B cell (primary cell): ENCODE data around the gene TGFA. TPM values are rescaled to one million over a fixed set of nuclear protein-coding genes. Genes with fewer than 3 reads are reported as not detected.

Experiments used
- ATAC-seq: fragments of 200-7000 bp; cut with Tn5 transposase; one replicate; pipeline ENCODE4 v1.10.0; 2021; ENCODE audit warnings: low read depth, mild to moderate bottlenecking, moderate number of reproducible peaks, moderate library complexity
- CTCF ChIA-PET: fragments of 350-600 bp; sonication (Branson Sonifier 250); formaldehyde crosslinking; loops from one replicate; lab custom pipeline; 2021; ENCODE audit warnings: antibody characterized with exemption, inconsistent platforms; lab: Charles Lee
- POLR2A ChIA-PET: fragments of 350-600 bp; sonication (Branson Sonifier 250); formaldehyde crosslinking; loops from one replicate; lab custom pipeline; 2021; ENCODE audit warnings: antibody characterized with exemption; lab: Charles Lee
- DNase-seq: peaks from one replicate; pipeline ENCODE4 v3.0.0; 2013
- H2AFZ ChIP-seq: 2 replicates; pipeline ENCODE4 v1.6.1; 2012; ENCODE audit warnings: mild to moderate bottlenecking, low read depth, low read length; ENCODE audit not compliant: insufficient read depth, poor library complexity, severe bottlenecking
- H3K27ac ChIP-seq, 2 donors: 1 replicate in 1 of 2; 2 replicates in 1 of 2; pipeline ENCODE4 v1.5.1; 2012 to 2013; ENCODE audit warnings: low read length in 2 of 2, mild to moderate bottlenecking in 2 of 2, moderate library complexity in 1 of 2
- H3K27me3 ChIP-seq, 4 experiments: fragments of 200-600 bp in 1 of 4; sonication (generic) in 1 of 4; replicated peaks in 1 of 4; 1 replicate in 2 of 4; 2 replicates in 2 of 4; pipeline versions ENCODE4 v1.6.1 to v1.7.0; 2013 to 2016; ENCODE audit warnings: low read length in 3 of 4, mild to moderate bottlenecking in 2 of 4, mixed read lengths in 1 of 4, moderate library complexity in 1 of 4; ENCODE audit not compliant: insufficient read depth in 4 of 4, control insufficient read depth in 3 of 4; ENCODE audit errors: control extremely low read depth in 1 of 4
- H3K36me3 ChIP-seq, 2 experiments: replicated peaks in 1 of 2; 1 replicate in 1 of 2; 2 replicates in 1 of 2; pipeline versions ENCODE4 v1.6.1 to v1.7.1; 2013; ENCODE audit warnings: low read length in 1 of 2; ENCODE audit not compliant: insufficient read depth in 2 of 2, control insufficient read depth in 1 of 2; ENCODE audit errors: control extremely low read depth in 1 of 2, extremely low read depth in 1 of 2
- H3K4me1 ChIP-seq, 2 donors: fragments of 200-600 bp in 1 of 2; sonication (generic) in 1 of 2; 1 replicate in 1 of 2; 2 replicates in 1 of 2; pipeline versions ENCODE4 v1.5.1 to v1.6.1; 2013 to 2017; ENCODE audit warnings: low read length in 2 of 2; ENCODE audit not compliant: control insufficient read depth in 2 of 2, insufficient read depth in 2 of 2
- H3K4me2 ChIP-seq: replicated peaks from 2 replicates; pipeline ENCODE3; 2012; ENCODE audit warnings: mild to moderate bottlenecking, low read depth, low read length; ENCODE audit not compliant: poor library complexity, severe bottlenecking
- H3K4me3 ChIP-seq, 5 experiments: fragments of 200-600 bp in 1 of 5; sonication (generic) in 1 of 5; 1 replicate in 3 of 5; 2 replicates in 2 of 5; pipeline versions ENCODE4 v1.5.1 to v1.7.0; 2011 to 2016; ENCODE audit warnings: low read length in 4 of 5, mild to moderate bottlenecking in 4 of 5, low read depth in 2 of 5, control low read depth in 1 of 5, moderate library complexity in 1 of 5; ENCODE audit not compliant: insufficient read depth in 1 of 5; ENCODE audit errors: control extremely low read depth in 1 of 5, extremely low read depth in 1 of 5
- H3K79me2 ChIP-seq: fragments of 200-600 bp; sonication (generic); one replicate; pipeline ENCODE4 v1.6.0; 2016; ENCODE audit warnings: low read length; ENCODE audit not compliant: control insufficient read depth, insufficient read depth
- H3K9ac ChIP-seq: fragments of 200-600 bp; sonication (generic); 2 replicates; pipeline ENCODE4 v1.6.1; 2017; ENCODE audit warnings: mild to moderate bottlenecking, low read length, moderate library complexity
- H3K9me3 ChIP-seq, 3 donors: one replicate each; pipeline versions ENCODE4 v1.6.1 to v1.7.1; 2013; ENCODE audit warnings: low read length in 2 of 3; ENCODE audit not compliant: control insufficient read depth in 2 of 3, insufficient read depth in 1 of 3; ENCODE audit errors: control extremely low read depth in 1 of 3
- H4K20me1 ChIP-seq: 2 replicates; pipeline ENCODE4 v1.6.0; 2012; ENCODE audit warnings: mild to moderate bottlenecking, low read length; ENCODE audit not compliant: insufficient read depth, control insufficient read depth, poor library complexity, severe bottlenecking
- H3K27ac Mint-ChIP-seq: one replicate; pipeline ENCODE4 v1.8.0; 2021; ENCODE audit warnings: mixed read lengths
- H3K27me3 Mint-ChIP-seq: one replicate; pipeline ENCODE4 v1.8.0; 2021; ENCODE audit warnings: mixed read lengths
- H3K4me1 Mint-ChIP-seq: one replicate; pipeline ENCODE4 v1.8.0; 2021; ENCODE audit warnings: mixed read lengths
- H3K4me3 Mint-ChIP-seq: one replicate; pipeline ENCODE4 v1.8.0; 2021; ENCODE audit warnings: mixed read lengths
- H3K9me3 Mint-ChIP-seq: one replicate; pipeline ENCODE4 v1.8.0; 2022; ENCODE audit warnings: mixed read lengths; ENCODE audit not compliant: insufficient read depth
- EZH2 ChIP-seq: IDR thresholded peaks from 2 replicates; pipeline ENCODE4 v1.6.1; 2012; ENCODE audit warnings: borderline replicate concordance, low read depth, mild to moderate bottlenecking, moderate library complexity, low read length; ENCODE audit not compliant: insufficient read depth, poor library complexity, severe bottlenecking
- whole genome bisulfite sequencing: methylation state at CpG from one replicate; pipeline ENCODE4 v1.1.5; 2013; ENCODE audit warnings: missing lambda C conversion rate; ENCODE audit not compliant: insufficient coverage; 5-methylcytosine and 5-hydroxymethylcytosine counted together
- intact Hi-C: fragments of 100-400 bp; cut with micrococcal nuclease; formaldehyde crosslinking; loops from one replicate; pipeline ENCODE4 v1.10.0; 2022
- polyA plus RNA-seq: library from polyadenylated mRNA; depleted of rRNA; stranded (reverse); fragments of >200 nt; gene quantifications from 2 replicates; pipeline ENCODE4 v1.2.3, GENCODE V29; 2012
- total RNA-seq, 2 donors: library from RNA; stranded (reverse); fragments of 120-200 nt in 1 of 2; gene quantifications; 1 replicate in 1 of 2; 2 replicates in 1 of 2; pipeline versions ENCODE4 v1.2.3 to v1.2.4, GENCODE V29; 2013 to 2022
- TF ChIP-seq, protein P1 (sequence below): fragments of 200-600 bp; IDR thresholded peaks from one replicate; pipeline ENCODE4 v1.8.0; 2022; ENCODE audit warnings: antibody characterized with exemption, mild to moderate bottlenecking

Gene TGFA
- total and polyA plus RNA-seq, 2 donors (not counting 1 experiment from before 2014, with no cell fraction given) = 0.04 TPM; not detected in 1

DNA sequence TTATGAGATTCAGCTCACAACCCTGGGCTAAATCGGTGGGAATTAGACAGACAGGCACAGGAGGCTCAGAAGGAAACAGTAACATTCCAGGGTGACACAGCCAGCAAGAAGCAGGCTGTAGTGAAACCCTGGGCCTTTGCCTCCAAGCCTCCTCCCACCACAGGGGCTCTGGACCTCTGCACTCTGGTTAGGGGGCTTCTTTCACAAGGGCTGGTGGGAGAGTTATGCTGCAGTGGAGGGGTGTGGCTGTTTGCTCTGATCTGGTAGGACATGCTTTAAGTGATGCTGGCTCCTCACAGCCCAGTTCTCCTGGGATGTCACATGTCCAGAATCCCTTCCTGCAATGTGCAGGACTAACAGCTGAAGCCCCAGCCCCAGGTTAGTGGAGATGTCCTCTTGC, 109.9 kb downstream of the TGFA start:
- no peaks in the 10 kb centered on the region for H3K79me2 ChIP-seq
- WGBS = 100% methylated on average over 1 of the region's 1 CpG
- H3K27me3 ChIP-seq = peaks cover 0 to 2% (median 0%) of the 10 kb centered on the region in 4 experiments
- H3K4me3 ChIP-seq = no peak overlapping the region
- ATAC-seq = no peak
- ChIA-PET POLR2A (no interaction called here), CTCF (interaction anchor here (0.9 kb wide), 1 partner anchor 315 kb away, joined by 3 read pairs; no protein-coding TSS in a partner anchor)
- no peaks in the 10 kb centered on the region for H4K20me1 ChIP-seq
- H3K9me3 Mint-ChIP-seq = no peaks in the 10 kb centered on the region
- peaks cover 0 to 3% (median 0%) of the 10 kb centered on the region in 3 donors for H3K9me3 ChIP-seq
- no peak overlapping the region for H3K4me2 ChIP-seq
- H3K27me3 Mint-ChIP-seq = peaks cover 5% of the 10 kb centered on the region
- intact Hi-C loops = no loop called here
- H3K27ac Mint-ChIP-seq = no peak overlapping the region
- no peak overlapping the region for H3K4me3 Mint-ChIP-seq
- no peaks in the 10 kb centered on the region for H3K4me1 Mint-ChIP-seq
- TF ChIP-seq, protein P1, sequence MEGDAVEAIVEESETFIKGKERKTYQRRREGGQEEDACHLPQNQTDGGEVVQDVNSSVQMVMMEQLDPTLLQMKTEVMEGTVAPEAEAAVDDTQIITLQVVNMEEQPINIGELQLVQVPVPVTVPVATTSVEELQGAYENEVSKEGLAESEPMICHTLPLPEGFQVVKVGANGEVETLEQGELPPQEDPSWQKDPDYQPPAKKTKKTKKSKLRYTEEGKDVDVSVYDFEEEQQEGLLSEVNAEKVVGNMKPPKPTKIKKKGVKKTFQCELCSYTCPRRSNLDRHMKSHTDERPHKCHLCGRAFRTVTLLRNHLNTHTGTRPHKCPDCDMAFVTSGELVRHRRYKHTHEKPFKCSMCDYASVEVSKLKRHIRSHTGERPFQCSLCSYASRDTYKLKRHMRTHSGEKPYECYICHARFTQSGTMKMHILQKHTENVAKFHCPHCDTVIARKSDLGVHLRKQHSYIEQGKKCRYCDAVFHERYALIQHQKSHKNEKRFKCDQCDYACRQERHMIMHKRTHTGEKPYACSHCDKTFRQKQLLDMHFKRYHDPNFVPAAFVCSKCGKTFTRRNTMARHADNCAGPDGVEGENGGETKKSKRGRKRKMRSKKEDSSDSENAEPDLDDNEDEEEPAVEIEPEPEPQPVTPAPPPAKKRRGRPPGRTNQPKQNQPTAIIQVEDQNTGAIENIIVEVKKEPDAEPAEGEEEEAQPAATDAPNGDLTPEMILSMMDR = no peak
- TF ChIP-seq EZH2 = no peak
- H2AFZ ChIP-seq = no peak overlapping the region
- no peak for DNase-seq
- no peak overlapping the region for H3K9ac ChIP-seq
- H3K4me1 ChIP-seq = no peaks in the 10 kb centered on the region
- no peaks in the 10 kb centered on the region for H3K36me3 ChIP-seq
- no peak overlapping the region for H3K27ac ChIP-seq

DNA sequence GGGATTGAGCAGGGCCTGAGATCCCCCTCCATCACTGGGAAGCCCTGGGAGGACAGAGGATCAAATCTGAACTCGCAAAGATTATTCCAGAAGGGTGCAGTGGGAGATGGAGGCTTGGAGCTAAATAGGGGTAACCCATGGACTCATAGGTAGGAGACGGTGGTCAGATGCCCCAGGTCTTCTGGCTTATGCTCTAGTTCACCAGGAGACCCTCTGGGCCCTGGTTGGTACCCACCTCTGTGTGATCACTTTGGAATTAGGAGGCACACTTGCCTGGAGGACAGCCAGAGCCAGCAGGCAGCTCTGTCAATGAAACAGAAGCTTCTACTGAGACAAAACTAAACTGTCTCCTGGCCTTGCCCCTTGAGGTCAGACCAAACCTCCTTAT, 110.6 kb downstream of the TGFA start:
- no peak overlapping the region for H3K27ac ChIP-seq
- H3K9me3 ChIP-seq = peaks cover 0 to 3% (median 0%) of the 10 kb centered on the region in 3 donors
- H3K4me1 ChIP-seq = no peaks in the 10 kb centered on the region
- no peak overlapping the region for H3K9ac ChIP-seq
- no peak overlapping the region for H3K4me3 ChIP-seq
- no peak overlapping the region for H3K4me2 ChIP-seq
- ChIA-PET CTCF (interaction anchor here (0.9 kb wide), 1 partner anchor 315 kb away, joined by 3 read pairs; no protein-coding TSS in a partner anchor), POLR2A (no interaction called here)
- no peak overlapping the region for H3K4me3 Mint-ChIP-seq
- H3K4me1 Mint-ChIP-seq = no peaks in the 10 kb centered on the region
- H2AFZ ChIP-seq = no peak overlapping the region
- H3K36me3 ChIP-seq = no peaks in the 10 kb centered on the region
- H4K20me1 ChIP-seq = no peaks in the 10 kb centered on the region
- no peak for ATAC-seq
- no peak overlapping the region for H3K27ac Mint-ChIP-seq
- no peaks in the 10 kb centered on the region for H3K79me2 ChIP-seq
- H3K27me3 Mint-ChIP-seq = peaks cover 11% of the 10 kb centered on the region
- intact Hi-C loops = no loop called here
- WGBS = 84% methylated on average over 2 of the region's 2 CpGs
- TF ChIP-seq, protein P1 = no peak
- TF ChIP-seq EZH2 = no peak
- H3K27me3 ChIP-seq = peaks cover 0 to 2% (median 0%) of the 10 kb centered on the region in 4 experiments
- H3K9me3 Mint-ChIP-seq = no peaks in the 10 kb centered on the region
- no peak for DNase-seq
